HepG2 (cell line): ENCODE data around the gene NBR1. TPM values are rescaled to one million over a fixed set of nuclear protein-coding genes. Genes with fewer than 3 reads are reported as not detected.

ENCODE experiments used
- AKNA ChIP-seq: sonication (generic); formaldehyde crosslinking; IDR thresholded peaks from 2 replicates; pipeline ENCODE4 v1.4.0; 2020; ENCODE audit warnings: missing genetic modification reagents, borderline replicate concordance
- CHD4 ChIP-seq: fragments of 200-600 bp; sonication (generic); IDR thresholded peaks from 2 replicates; pipeline ENCODE4 v1.7.0; 2017; ENCODE audit warnings: mild to moderate bottlenecking, low read length, borderline replicate concordance
- CREB1 ChIP-seq, 2 experiments: fragments of 450-650 bp in 1 of 2; IDR thresholded peaks; 2 replicates each; pipeline ENCODE4 v1.6.1; 2016 to 2017; ENCODE audit warnings: control low read depth in 1 of 2, mild to moderate bottlenecking in 1 of 2, missing compliant biosample characterization in 1 of 2, missing genetic modification characterization in 1 of 2
- DPF2 ChIP-seq: sonication (generic); formaldehyde crosslinking; IDR thresholded peaks from 2 replicates; pipeline ENCODE4 v1.4.0; 2020; ENCODE audit warnings: mild to moderate bottlenecking, low read depth, missing genetic modification reagents, borderline replicate concordance
- EED ChIP-seq: sonication (generic); formaldehyde crosslinking; IDR thresholded peaks from 2 replicates; pipeline ENCODE4 v1.5.0; 2020; ENCODE audit warnings: mild to moderate bottlenecking, missing genetic modification reagents
- GFI1 ChIP-seq: sonication (generic); formaldehyde crosslinking; IDR thresholded peaks from 2 replicates; pipeline ENCODE4 v1.5.0; 2020; ENCODE audit warnings: missing genetic modification reagents, mild to moderate bottlenecking, borderline replicate concordance
- MTF2 ChIP-seq: sonication (generic); formaldehyde crosslinking; IDR thresholded peaks from 2 replicates; pipeline ENCODE4 v1.5.0; 2020; ENCODE audit warnings: missing genetic modification reagents, borderline replicate concordance
- NFE2L1 ChIP-seq: sonication (generic); formaldehyde crosslinking; IDR thresholded peaks from 2 replicates; pipeline ENCODE4 v1.4.0; 2020; ENCODE audit warnings: missing genetic modification reagents, mild to moderate bottlenecking, borderline replicate concordance
- NR2F1 ChIP-seq, 2 experiments: fragments of 450-650 bp in 1 of 2; formaldehyde crosslinking in 1 of 2; IDR thresholded peaks; 2 replicates each; pipeline versions ENCODE4 v1.5.0 to v1.6.1; 2016 to 2020; ENCODE audit warnings: mild to moderate bottlenecking in 1 of 2, missing compliant biosample characterization in 1 of 2, missing genetic modification reagents in 1 of 2, moderate library complexity in 1 of 2
- PHB2 ChIP-seq: fragments of 450-650 bp; IDR thresholded peaks from 2 replicates; pipeline ENCODE4 v1.6.1; 2018; ENCODE audit not compliant: partially characterized antibody
- PPARG ChIP-seq: conservative IDR thresholded peaks from 2 replicates; pipeline ENCODE4 v1.6.1; 2016; ENCODE audit warnings: missing biosample characterization, missing genetic modification reagents
- PRMT3 ChIP-seq: sonication (generic); formaldehyde crosslinking; IDR thresholded peaks from 2 replicates; pipeline ENCODE4 v1.8.1; 2022; ENCODE audit warnings: low read depth, mild to moderate bottlenecking, moderate library complexity, missing genetic modification reagents, borderline replicate concordance
- ZBTB8A ChIP-seq: sonication (generic); formaldehyde crosslinking; IDR thresholded peaks from 2 replicates; pipeline ENCODE4 v1.4.0; 2020; ENCODE audit warnings: mild to moderate bottlenecking, low read depth, missing genetic modification reagents, borderline replicate concordance
- ZFAT ChIP-seq: sonication (generic); formaldehyde crosslinking; conservative IDR thresholded peaks from 2 replicates; pipeline ENCODE4 v1.8.1; 2023; ENCODE audit warnings: missing genetic modification reagents, inconsistent platforms
- ZUFSP ChIP-seq: sonication (generic); formaldehyde crosslinking; IDR thresholded peaks from 2 replicates; pipeline ENCODE4 v1.9.0; 2021; ENCODE audit warnings: missing genetic modification reagents, mild to moderate bottlenecking, borderline replicate concordance
- polyA plus RNA-seq, 8 experiments: library from polyadenylated mRNA; depleted of rRNA in 3 of 8; stranded (reverse) in 7 of 8; unstranded in 1 of 8; fragments of >200 nt; fragmentation: Illumina TruSeq in 4 of 8; extraction: Trizol in 4 of 8; gene quantifications; 2 replicates each; pipeline versions ENCODE4 v1.2.1 to v1.2.3, GENCODE V29; 2011 to 2016; ENCODE audit warnings: low read depth in 4 of 8, missing spikeins in 1 of 8, mixed read lengths in 1 of 8; ENCODE audit not compliant: insufficient read depth in 1 of 8
- total RNA-seq, 5 experiments: library from RNA; depleted of rRNA; stranded (reverse); fragments of >200 nt; fragmentation: Illumina TruSeq; extraction: Trizol; gene quantifications; 2 replicates each; pipeline ENCODE4 v1.2.3, GENCODE V29; 2016; ENCODE audit warnings: low read depth in 1 of 5
- TF ChIP-seq, protein P1 (sequence below): sonication (generic); formaldehyde crosslinking; IDR thresholded peaks from 2 replicates; pipeline ENCODE4 v1.4.0; 2020; ENCODE audit warnings: missing genetic modification reagents, borderline replicate concordance
- TF ChIP-seq, protein P2 (sequence below): sonication (generic); formaldehyde crosslinking; IDR thresholded peaks from 2 replicates; pipeline ENCODE4 v1.9.0; 2022; ENCODE audit warnings: low read depth, missing genetic modification reagents

Gene NBR1
- total and polyA plus RNA-seq, 2 of the 13 experiments (the other 11 are each of a cell fraction or from before 2014, with no cell fraction given): 51.7 to 121 TPM

GRCh38 chr17:43216762-43217613 is 46.0 kb downstream of the NBR1 start (continued):
- TF ChIP-seq MTF2 (CRISPR knock-in tag) (0 out of 2 replicates have a peak, but pooled peaks have one; percentile 60), NR2F1 (CRISPR knock-in tag; IDR thresholded peaks at IDR 0.05) (peak in 1 of 2 experiments; percentile 8; a peak in 1 of 4 replicates), PRMT3 (CRISPR knock-in tag) (no peak), CHD4 (no peak), ZBTB8A (CRISPR knock-in tag) (peak; percentile 82; the same call in 1 of the 2 replicates), GFI1 (CRISPR knock-in tag) (peak; percentile 96), AKNA (CRISPR knock-in tag) (no peak), ZUFSP (CRISPR knock-in tag) (no peak), PPARG (peak; percentile 82), NFE2L1 (CRISPR knock-in tag) (no peak), DPF2 (CRISPR knock-in tag) (peak; percentile 77; the same call in 1 of the 2 replicates), PHB2 (no peak), ZFAT (CRISPR knock-in tag) (no peak), EED (peak; percentile 10; the same call in 1 of the 2 replicates), CREB1 (IDR thresholded peaks at IDR 0.05) (no peak), CREB1 (CRISPR knock-in tag; IDR thresholded peaks at IDR 0.05) (peak; percentile 75)
- TF ChIP-seq, protein P1, sequence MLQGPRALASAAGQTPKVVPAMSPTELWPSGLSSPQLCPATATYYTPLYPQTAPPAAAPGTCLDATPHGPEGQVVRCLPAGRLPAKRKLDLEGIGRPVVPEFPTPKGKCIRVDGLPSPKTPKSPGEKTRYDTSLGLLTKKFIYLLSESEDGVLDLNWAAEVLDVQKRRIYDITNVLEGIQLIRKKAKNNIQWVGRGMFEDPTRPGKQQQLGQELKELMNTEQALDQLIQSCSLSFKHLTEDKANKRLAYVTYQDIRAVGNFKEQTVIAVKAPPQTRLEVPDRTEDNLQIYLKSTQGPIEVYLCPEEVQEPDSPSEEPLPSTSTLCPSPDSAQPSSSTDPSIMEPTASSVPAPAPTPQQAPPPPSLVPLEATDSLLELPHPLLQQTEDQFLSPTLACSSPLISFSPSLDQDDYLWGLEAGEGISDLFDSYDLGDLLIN: no peak; the same call in 1 of the 2 replicates
- TF ChIP-seq, protein P2, sequence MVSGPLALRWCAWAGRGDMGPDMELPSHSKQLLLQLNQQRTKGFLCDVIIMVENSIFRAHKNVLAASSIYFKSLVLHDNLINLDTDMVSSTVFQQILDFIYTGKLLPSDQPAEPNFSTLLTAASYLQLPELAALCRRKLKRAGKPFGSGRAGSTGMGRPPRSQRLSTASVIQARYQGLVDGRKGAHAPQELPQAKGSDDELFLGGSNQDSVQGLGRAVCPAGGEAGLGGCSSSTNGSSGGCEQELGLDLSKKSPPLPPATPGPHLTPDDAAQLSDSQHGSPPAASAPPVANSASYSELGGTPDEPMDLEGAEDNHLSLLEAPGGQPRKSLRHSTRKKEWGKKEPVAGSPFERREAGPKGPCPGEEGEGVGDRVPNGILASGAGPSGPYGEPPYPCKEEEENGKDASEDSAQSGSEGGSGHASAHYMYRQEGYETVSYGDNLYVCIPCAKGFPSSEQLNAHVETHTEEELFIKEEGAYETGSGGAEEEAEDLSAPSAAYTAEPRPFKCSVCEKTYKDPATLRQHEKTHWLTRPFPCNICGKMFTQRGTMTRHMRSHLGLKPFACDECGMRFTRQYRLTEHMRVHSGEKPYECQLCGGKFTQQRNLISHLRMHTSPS: peak; percentile 17; the same call in 1 of the 2 replicates
